ENCODE results near the gene CEACAM21.

CEACAM21 gene

GRCh38 chr19:41575998-41576397 is at the start of gene CEACAM21:
Gene CEACAM21, plus strand, starts transcription at chr19:41576166. Its CDS starts 109 bp downstream, at chr19:41576275.
- Histone ChIP-seq H3K4me2 (no peak within 1 kb of the TSS), H2AFZ (ENCODE audit: low read depth) (no peak within 1 kb of the TSS), H3K79me2 (ENCODE audit: insufficient read depth, low read depth) (no peaks in the 10 kb centered on the region), H3K9ac (no peak within 1 kb of the TSS), H3K36me3 (ENCODE audit: insufficient read depth) (no peaks in the 10 kb centered on the region), H4K20me1 (ENCODE audit: insufficient read depth) (no peaks in the 10 kb centered on the region), H3K27ac (no peak within 1 kb of the TSS), H3K27me3 (ENCODE audit: insufficient read depth, low read depth) (no peaks in the 10 kb centered on the region), H3K4me3 (IDR thresholded peaks at IDR 0.05; ENCODE audit: insufficient read depth, low read depth, low read length) (no peak within 1 kb of the TSS), H3K4me1 (ENCODE audit: low read depth, poor library complexity, severe bottlenecking) (peaks cover under 1% of the 10 kb centered on the region)
- no peak for TF ChIP-seq CTCF (conservative IDR thresholded peaks at IDR 0.05; ENCODE audit: low read depth, low read length)

- no peak overlapping the region for H3K9ac ChIP-seq
- TF ChIP-seq CTCF (conservative IDR thresholded peaks at IDR 0.05; ENCODE audit: low read depth, low read length): no peak
- H3K4me1 ChIP-seq (ENCODE audit: low read depth, poor library complexity, severe bottlenecking): peaks cover 48% of the 10 kb centered on the region
- H3K4me3 ChIP-seq (IDR thresholded peaks at IDR 0.05; ENCODE audit: insufficient read depth, low read depth, low read length): no peak overlapping the region
- H4K20me1 ChIP-seq (ENCODE audit: insufficient read depth): no peaks in the 10 kb centered on the region
- no peak overlapping the region for H3K27ac ChIP-seq
- H2AFZ ChIP-seq (ENCODE audit: low read depth): no peak overlapping the region
- peaks cover 76% of the 10 kb centered on the region for H3K27me3 ChIP-seq (ENCODE audit: insufficient read depth, low read depth)
- H3K79me2 ChIP-seq (ENCODE audit: insufficient read depth, low read depth): no peaks in the 10 kb centered on the region
- H3K36me3 ChIP-seq (ENCODE audit: insufficient read depth): no peaks in the 10 kb centered on the region
- no peak overlapping the region for H3K4me2 ChIP-seq
These were observed 48.9 kb upstream of the CEACAM21 start for GRCh38 chr19:41527089-41527488.

GRCh38 chr19:41528106-41528505 is 47.9 kb upstream of the CEACAM21 start:
- Histone ChIP-seq H3K4me1 (ENCODE audit: low read depth, poor library complexity, severe bottlenecking) (peaks cover 51% of the 10 kb centered on the region), H3K27ac (no peak overlapping the region), H3K4me2 (no peak overlapping the region), H4K20me1 (ENCODE audit: insufficient read depth) (no peaks in the 10 kb centered on the region), H3K9ac (no peak overlapping the region), H3K27me3 (ENCODE audit: insufficient read depth, low read depth) (peaks cover 67% of the 10 kb centered on the region; the same call in 1 of the 2 replicates), H3K79me2 (ENCODE audit: insufficient read depth, low read depth) (no peaks in the 10 kb centered on the region), H3K36me3 (ENCODE audit: insufficient read depth) (no peaks in the 10 kb centered on the region), H2AFZ (ENCODE audit: low read depth) (no peak overlapping the region), H3K4me3 (IDR thresholded peaks at IDR 0.05; ENCODE audit: insufficient read depth, low read depth, low read length) (no peak overlapping the region)
- no peak for TF ChIP-seq CTCF (conservative IDR thresholded peaks at IDR 0.05; ENCODE audit: low read depth, low read length)

GRCh38 chr19:41529484-41530183 is 46.3 kb upstream of the CEACAM21 start:
- Histone ChIP-seq H3K27ac (no peak overlapping the region), H3K4me2 (peak overlapping the region; percentile 78), H2AFZ (ENCODE audit: low read depth) (no peak overlapping the region; the same call in 1 of the 2 replicates), H4K20me1 (ENCODE audit: insufficient read depth) (no peaks in the 10 kb centered on the region), H3K36me3 (ENCODE audit: insufficient read depth) (no peaks in the 10 kb centered on the region), H3K4me1 (ENCODE audit: low read depth, poor library complexity, severe bottlenecking) (peaks cover 67% of the 10 kb centered on the region), H3K27me3 (ENCODE audit: insufficient read depth, low read depth) (peaks cover 53% of the 10 kb centered on the region; the same call in 1 of the 2 replicates), H3K9ac (no peak overlapping the region), H3K79me2 (ENCODE audit: insufficient read depth, low read depth) (no peaks in the 10 kb centered on the region), H3K4me3 (IDR thresholded peaks at IDR 0.05; ENCODE audit: insufficient read depth, low read depth, low read length) (no peak overlapping the region)
- no peak for TF ChIP-seq CTCF (conservative IDR thresholded peaks at IDR 0.05; ENCODE audit: low read depth, low read length)
